ENCODE measurements around the gene ORMDL2.

GRCh38 chr12:55839345-55840140 lies 21.7 kb downstream of the ORMDL2 start:
- TF ChIP-seq CTCF (IDR thresholded peaks at IDR 0.05), result no peak
- no peak for TF ChIP-seq POLR2A (IDR thresholded peaks at IDR 0.05)
